ENCODE results near the gene OAF. TPM values are rescaled to one million over a fixed set of nuclear protein-coding genes. Genes with fewer than 3 reads are reported as not detected.
A peak's percentile ranks its signal among the peaks of the same experiment; 100 is the strongest.

Gene OAF
- 36.2 and 39.4 TPM in 2 replicates for total RNA-seq

- TF ChIP-seq CTCF (conservative IDR thresholded peaks at IDR 0.05; ENCODE audit: low read depth, low read length), result no peak
- H3K4me3 ChIP-seq (ENCODE audit: low read depth, low read length), result peak within 1 kb of the TSS; percentile 94
- DNase-seq (ENCODE audit: low read depth), result no peak
Measured at GRCh38 chr11:120210626-120211521, at the start of gene OAF. TSS of gene OAF (plus strand) at chr11:120211032. CDS start at chr11:120211280, 248 bp downstream.

- TF ChIP-seq CTCF (conservative IDR thresholded peaks at IDR 0.05; ENCODE audit: low read depth, low read length), result no peak
- no peak overlapping the region for H3K4me3 ChIP-seq (ENCODE audit: low read depth, low read length)
- no peak for DNase-seq (ENCODE audit: low read depth)
Measured at GRCh38 chr11:120167659-120168058, 43.2 kb upstream of the OAF start.

- no peak for TF ChIP-seq CTCF (conservative IDR thresholded peaks at IDR 0.05; ENCODE audit: low read depth, low read length)
- peak overlapping the region; percentile 62 for H3K4me3 ChIP-seq (ENCODE audit: low read depth, low read length)
- no peak for DNase-seq (ENCODE audit: low read depth)
Measured at GRCh38 chr11:120168108-120168959, 42.5 kb upstream of the OAF start.

- DNase-seq (ENCODE audit: low read depth), result no peak
- TF ChIP-seq CTCF (conservative IDR thresholded peaks at IDR 0.05; ENCODE audit: low read depth, low read length), result peak; percentile 76
- peak overlapping the region; percentile 62 for H3K4me3 ChIP-seq (ENCODE audit: low read depth, low read length)
Measured at GRCh38 chr11:120168960-120169681, 41.7 kb upstream of the OAF start.

- no peak for DNase-seq (ENCODE audit: low read depth)
- H3K4me3 ChIP-seq (ENCODE audit: low read depth, low read length), result no peak overlapping the region
- no peak for TF ChIP-seq CTCF (conservative IDR thresholded peaks at IDR 0.05; ENCODE audit: low read depth, low read length)
Measured at GRCh38 chr11:120169981-120170698, 40.7 kb upstream of the OAF start.

GRCh38 chr11:120170741-120171261 is 40.0 kb upstream of the OAF start:
- no peak for TF ChIP-seq CTCF (conservative IDR thresholded peaks at IDR 0.05; ENCODE audit: low read depth, low read length)
- no peak overlapping the region for H3K4me3 ChIP-seq (ENCODE audit: low read depth, low read length)
- no peak for DNase-seq (ENCODE audit: low read depth)

All from epithelial cell of proximal tubule (primary cell).